ENCODE data around the gene BCL2L1.

DNA sequence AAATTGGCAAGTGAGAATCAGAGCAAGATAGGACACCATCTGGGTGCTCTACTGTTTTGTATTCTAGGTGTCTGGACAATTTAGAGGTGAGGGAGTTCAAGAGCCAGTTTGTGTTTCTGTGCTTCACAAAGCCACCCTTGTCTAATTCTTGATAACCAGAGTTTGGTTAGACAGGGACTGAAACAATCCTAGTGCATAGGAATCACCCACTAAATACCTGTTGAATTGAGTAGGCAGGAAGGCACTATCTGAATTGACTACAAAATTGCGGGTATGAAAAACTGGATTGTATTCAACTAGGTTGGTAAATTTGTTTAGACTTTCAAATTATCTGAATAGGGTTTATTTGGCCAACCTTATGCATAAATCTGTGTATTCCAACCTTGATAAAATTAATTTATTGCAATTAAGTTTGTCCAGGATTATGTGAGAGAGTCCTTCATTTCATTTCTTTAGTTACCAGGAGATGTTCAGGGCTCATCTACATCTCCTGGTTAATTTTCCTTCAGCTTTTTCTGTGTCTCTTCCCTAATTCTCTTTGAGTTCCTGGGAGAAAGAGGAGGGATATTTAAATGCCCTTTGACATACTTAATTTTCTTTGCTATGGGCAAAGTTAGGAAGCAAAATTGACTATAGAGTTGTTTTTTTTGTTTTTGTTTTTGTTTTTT is 18.1 kb upstream of the BCL2L1 start:
- TF ChIP-seq ISL1 (CRISPR knock-in tag; IDR thresholded peaks at IDR 0.05) = no peak
- TF ChIP-seq, protein P1, sequence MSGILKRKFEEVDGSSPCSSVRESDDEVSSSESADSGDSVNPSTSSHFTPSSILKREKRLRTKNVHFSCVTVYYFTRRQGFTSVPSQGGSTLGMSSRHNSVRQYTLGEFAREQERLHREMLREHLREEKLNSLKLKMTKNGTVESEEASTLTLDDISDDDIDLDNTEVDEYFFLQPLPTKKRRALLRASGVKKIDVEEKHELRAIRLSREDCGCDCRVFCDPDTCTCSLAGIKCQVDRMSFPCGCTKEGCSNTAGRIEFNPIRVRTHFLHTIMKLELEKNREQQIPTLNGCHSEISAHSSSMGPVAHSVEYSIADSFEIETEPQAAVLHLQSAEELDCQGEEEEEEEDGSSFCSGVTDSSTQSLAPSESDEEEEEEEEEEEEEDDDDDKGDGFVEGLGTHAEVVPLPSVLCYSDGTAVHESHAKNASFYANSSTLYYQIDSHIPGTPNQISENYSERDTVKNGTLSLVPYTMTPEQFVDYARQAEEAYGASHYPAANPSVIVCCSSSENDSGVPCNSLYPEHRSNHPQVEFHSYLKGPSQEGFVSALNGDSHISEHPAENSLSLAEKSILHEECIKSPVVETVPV (CRISPR knock-in tag; IDR thresholded peaks at IDR 0.05) = no peak
- TF ChIP-seq, protein P2, sequence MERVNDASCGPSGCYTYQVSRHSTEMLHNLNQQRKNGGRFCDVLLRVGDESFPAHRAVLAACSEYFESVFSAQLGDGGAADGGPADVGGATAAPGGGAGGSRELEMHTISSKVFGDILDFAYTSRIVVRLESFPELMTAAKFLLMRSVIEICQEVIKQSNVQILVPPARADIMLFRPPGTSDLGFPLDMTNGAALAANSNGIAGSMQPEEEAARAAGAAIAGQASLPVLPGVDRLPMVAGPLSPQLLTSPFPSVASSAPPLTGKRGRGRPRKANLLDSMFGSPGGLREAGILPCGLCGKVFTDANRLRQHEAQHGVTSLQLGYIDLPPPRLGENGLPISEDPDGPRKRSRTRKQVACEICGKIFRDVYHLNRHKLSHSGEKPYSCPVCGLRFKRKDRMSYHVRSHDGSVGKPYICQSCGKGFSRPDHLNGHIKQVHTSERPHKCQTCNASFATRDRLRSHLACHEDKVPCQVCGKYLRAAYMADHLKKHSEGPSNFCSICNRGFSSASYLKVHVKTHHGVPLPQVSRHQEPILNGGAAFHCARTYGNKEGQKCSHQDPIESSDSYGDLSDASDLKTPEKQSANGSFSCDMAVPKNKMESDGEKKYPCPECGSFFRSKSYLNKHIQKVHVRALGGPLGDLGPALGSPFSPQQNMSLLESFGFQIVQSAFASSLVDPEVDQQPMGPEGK (CRISPR knock-in tag; IDR thresholded peaks at IDR 0.05; ENCODE audit: borderline replicate concordance) = no peak
- no peak for TF ChIP-seq ZC3H10 (CRISPR knock-in tag; IDR thresholded peaks at IDR 0.05)
- TF ChIP-seq RARB (CRISPR knock-in tag; IDR thresholded peaks at IDR 0.05) = no peak
- no peak for TF ChIP-seq ARNTL (CRISPR knock-in tag; IDR thresholded peaks at IDR 0.05; ENCODE audit: borderline replicate concordance, low read depth)
- no peak for TF ChIP-seq GLIS3 (CRISPR knock-in tag; IDR thresholded peaks at IDR 0.05)
- TF ChIP-seq PPARA (CRISPR knock-in tag; IDR thresholded peaks at IDR 0.05; ENCODE audit: borderline replicate concordance) = no peak

Measured in SK-N-SH treated with all-trans-retinoic acid at 6 μM for 48 hours (cell line).